ENCODE data around the gene LEKR1. TPM values are rescaled to one million over a fixed set of nuclear protein-coding genes. Genes with fewer than 3 reads are reported as not detected.
"Not testable (repeated sequence)": the region's sequence is repeated elsewhere in the genome, so short reads cannot be mapped to it uniquely, and the experiment has no call there.

Gene LEKR1
- total RNA-seq, 1 experiment from 2014 or later = 0.90 TPM

DNA sequence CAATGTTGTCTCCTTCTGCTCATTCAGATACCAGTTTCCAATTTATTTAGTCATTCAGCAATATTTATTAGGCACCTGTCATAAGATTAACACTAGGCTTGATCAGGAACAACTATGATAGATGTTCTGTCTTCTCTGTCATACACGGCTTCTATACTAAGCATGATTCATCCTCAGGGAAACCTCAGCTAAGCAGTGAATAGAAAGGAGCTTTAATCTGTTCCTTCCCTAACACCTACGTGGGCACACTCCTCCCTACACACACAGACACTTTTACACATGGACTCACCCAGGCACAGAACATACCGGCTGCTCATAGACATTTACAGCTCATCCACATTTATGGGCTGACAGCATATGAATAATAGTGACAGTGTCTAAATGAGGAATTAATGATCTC, 136.9 kb downstream of the LEKR1 start:
- Histone ChIP-seq H3K27ac (ENCODE audit: low read depth, low read length, poor library complexity, severe bottlenecking) (no peak overlapping the region), H3K9me3 (ENCODE audit: low read depth, low read length, poor library complexity, severe bottlenecking) (no peaks in the 10 kb centered on the region), H3K27me3 (replicated peaks; ENCODE audit: insufficient read depth, low read depth, low read length, poor library complexity) (no peaks in the 10 kb centered on the region), H3K4me1 (ENCODE audit: insufficient read depth, low read length, poor library complexity, severe bottlenecking) (no peaks in the 10 kb centered on the region), H3K4me3 (ENCODE audit: low read depth, low read length, poor library complexity, severe bottlenecking) (no peak overlapping the region), H3K36me3 (ENCODE audit: insufficient read depth, low read length, poor library complexity, severe bottlenecking) (no peaks in the 10 kb centered on the region)
- intact Hi-C loops (cut with micrococcal nuclease; ENCODE audit: unreplicated experiment) = no loop called here
- BruUV-seq (replicated peaks) = no TSS peak
- DNase-seq (ENCODE audit: low spot score) = no peak
- ChIA-PET CTCF (no interaction called here), POLR2A (ENCODE audit: low non-redundant PET) (no interaction called here)
- no peak for TF ChIP-seq CTCF (conservative IDR thresholded peaks at IDR 0.05; ENCODE audit: low read depth, low read length)

DNA sequence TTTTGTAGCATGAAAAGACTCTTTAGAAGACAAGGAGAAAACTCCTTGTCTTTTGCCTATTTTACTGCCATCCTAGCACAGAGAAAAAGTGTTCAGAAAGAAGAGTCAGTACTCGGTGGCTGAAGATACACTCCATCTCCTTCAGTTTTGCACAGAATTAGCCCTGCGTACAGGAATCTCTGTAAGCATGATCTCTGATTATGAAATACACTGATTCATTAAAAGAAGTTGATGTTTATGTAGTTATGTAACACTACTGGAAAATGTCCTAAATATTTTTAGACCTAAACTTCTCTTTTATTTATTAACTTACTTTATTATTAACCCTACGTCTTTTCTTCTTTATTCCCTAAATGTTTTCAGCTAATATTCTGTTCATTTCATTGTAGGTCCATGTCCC, 138.4 kb downstream of the LEKR1 start:
- no TSS peak for BruUV-seq (replicated peaks)
- CTCF ChIA-PET = no interaction called here

DNA sequence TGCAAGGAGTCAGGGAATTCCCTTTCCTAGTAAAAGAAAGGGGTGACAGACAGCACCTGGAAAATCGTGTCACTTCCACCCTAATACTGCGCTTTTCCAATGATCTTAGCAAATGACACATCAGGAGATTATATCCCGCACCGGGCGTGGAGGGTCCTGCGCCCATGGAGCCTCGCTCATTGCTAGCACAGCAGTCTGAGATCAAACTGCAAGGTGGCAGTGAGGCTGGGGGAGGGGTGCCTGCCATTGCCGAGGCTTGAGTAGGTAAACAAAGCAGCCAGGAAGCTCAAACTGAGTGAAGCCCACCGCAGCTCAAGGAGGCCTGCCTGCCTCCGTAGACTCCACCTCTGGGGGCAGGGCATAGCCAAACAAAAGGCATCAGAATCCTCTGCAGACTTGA, 140.2 kb downstream of the LEKR1 start:
- H3K4me1 ChIP-seq (ENCODE audit: insufficient read depth, low read length, poor library complexity, severe bottlenecking); H3K27me3 ChIP-seq (replicated peaks; ENCODE audit: insufficient read depth, low read depth, low read length, poor library complexity); H3K27ac ChIP-seq (ENCODE audit: low read depth, low read length, poor library complexity, severe bottlenecking); BruUV-seq (replicated peaks); H3K4me3 ChIP-seq (ENCODE audit: low read depth, low read length, poor library complexity, severe bottlenecking); DNase-seq (ENCODE audit: low spot score); H3K36me3 ChIP-seq (ENCODE audit: insufficient read depth, low read length, poor library complexity, severe bottlenecking); intact Hi-C loops (cut with micrococcal nuclease; ENCODE audit: unreplicated experiment); H3K9me3 ChIP-seq (ENCODE audit: low read depth, low read length, poor library complexity, severe bottlenecking); CTCF ChIA-PET: not testable (repeated sequence)
- POLR2A ChIA-PET (ENCODE audit: low non-redundant PET) = interaction anchor here (0.6 kb wide), 1 partner anchor 85 kb away, joined by 4 read pairs; no protein-coding TSS in a partner anchor

More for the DNA sequence above, 138.4 kb downstream of the LEKR1 start:
- no peaks in the 10 kb centered on the region for H3K9me3 ChIP-seq (ENCODE audit: low read depth, low read length, poor library complexity, severe bottlenecking)
- no peaks in the 10 kb centered on the region for H3K4me1 ChIP-seq (ENCODE audit: insufficient read depth, low read length, poor library complexity, severe bottlenecking)
- intact Hi-C loops (cut with micrococcal nuclease; ENCODE audit: unreplicated experiment) = no loop called here
- no peak overlapping the region for H3K4me3 ChIP-seq (ENCODE audit: low read depth, low read length, poor library complexity, severe bottlenecking)
- POLR2A ChIA-PET (ENCODE audit: low non-redundant PET) = no interaction called here
- no peak for DNase-seq (ENCODE audit: low spot score)
- no peak for TF ChIP-seq EZH2 (IDR thresholded peaks at IDR 0.05; ENCODE audit: borderline replicate concordance, low read depth, low read length, poor library complexity, severe bottlenecking)
- TF ChIP-seq CTCF (conservative IDR thresholded peaks at IDR 0.05; ENCODE audit: low read depth, low read length) = no peak
- no peaks in the 10 kb centered on the region for H3K27me3 ChIP-seq (replicated peaks; ENCODE audit: insufficient read depth, low read depth, low read length, poor library complexity)
- H3K36me3 ChIP-seq (ENCODE audit: insufficient read depth, low read length, poor library complexity, severe bottlenecking) = no peaks in the 10 kb centered on the region
- no peak overlapping the region for H3K27ac ChIP-seq (ENCODE audit: low read depth, low read length, poor library complexity, severe bottlenecking)

DNA sequence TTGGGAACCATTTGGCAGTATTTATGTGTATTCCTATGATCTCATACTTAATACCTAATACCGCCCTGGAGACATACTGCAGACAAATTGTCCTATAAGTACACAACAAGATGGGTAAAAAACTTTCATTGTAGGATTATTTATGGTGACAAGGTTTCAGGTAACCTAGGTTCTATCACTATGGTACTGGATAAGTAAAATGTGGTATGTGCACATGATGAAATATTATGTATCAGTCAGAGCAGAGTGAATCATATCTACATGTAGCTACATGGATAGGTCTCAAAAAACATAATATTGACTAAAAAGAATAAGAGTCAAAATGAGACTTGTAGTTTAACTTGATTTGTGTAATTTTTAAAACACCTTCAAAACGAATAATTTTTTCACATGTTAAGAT, 147.8 kb downstream of the LEKR1 start:
- Histone ChIP-seq H3K27ac (ENCODE audit: low read depth, low read length, poor library complexity, severe bottlenecking) (no peak overlapping the region), H3K27me3 (replicated peaks; ENCODE audit: insufficient read depth, low read depth, low read length, poor library complexity) (no peaks in the 10 kb centered on the region), H3K9me3 (ENCODE audit: low read depth, low read length, poor library complexity, severe bottlenecking) (no peaks in the 10 kb centered on the region), H3K36me3 (ENCODE audit: insufficient read depth, low read length, poor library complexity, severe bottlenecking) (no peaks in the 10 kb centered on the region), H3K4me3 (ENCODE audit: low read depth, low read length, poor library complexity, severe bottlenecking) (no peak overlapping the region), H3K4me1 (ENCODE audit: insufficient read depth, low read length, poor library complexity, severe bottlenecking) (peaks cover 4% of the 10 kb centered on the region)
- CTCF ChIA-PET = no interaction called here
- POLR2A ChIA-PET (ENCODE audit: low non-redundant PET) = no interaction called here
- intact Hi-C loops (cut with micrococcal nuclease; ENCODE audit: unreplicated experiment) = no loop called here
- BruUV-seq (replicated peaks) = no TSS peak
- no peak for TF ChIP-seq EZH2 (IDR thresholded peaks at IDR 0.05; ENCODE audit: borderline replicate concordance, low read depth, low read length, poor library complexity, severe bottlenecking)
- no peak for TF ChIP-seq CTCF (conservative IDR thresholded peaks at IDR 0.05; ENCODE audit: low read depth, low read length)
- no peak for DNase-seq (ENCODE audit: low spot score)

Measured in A673 (cell line).